Lower leg skin (tissue), 4 donors: ENCODE measurements around the gene DEXI. TPM values are rescaled to one million over a fixed set of nuclear protein-coding genes. Genes with fewer than 3 reads are reported as not detected.

ENCODE experiments used
- DNase-seq, 2 donors: peaks; one replicate each; pipeline ENCODE4 v3.0.0-alpha.2; 2019; ENCODE audit warnings: low spot score in 2 of 2
- H3K4me3 ChIP-seq: fragments of 200-600 bp; sonication (generic); 2 replicates; pipeline ENCODE4 v1.5.1; 2017; ENCODE audit warnings: mild to moderate bottlenecking, low read depth; ENCODE audit not compliant: poor library complexity, severe bottlenecking
- CTCF ChIP-seq, 3 donors: fragments of 450-650 bp; IDR thresholded peaks; one replicate each; pipeline ENCODE4 v1.5.1; 2016; ENCODE audit warnings: antibody characterized with exemption in 3 of 3, mild to moderate bottlenecking in 3 of 3, moderate library complexity in 2 of 3
- POLR2A ChIP-seq, 2 donors: fragments of 450-650 bp; IDR thresholded peaks; one replicate each; pipeline ENCODE4 v1.6.1; 2016 to 2017; ENCODE audit warnings: antibody characterized with exemption in 2 of 2, mild to moderate bottlenecking in 1 of 2, moderate library complexity in 1 of 2
- WGBS, 2 donors: methylation state at CpG; one replicate each; pipeline ENCODE4 v1.1.5; 2018; 5-methylcytosine and 5-hydroxymethylcytosine counted together
- intact Hi-C: fragments of 100-400 bp; cut with DNase I; formaldehyde crosslinking; loops from one replicate; pipeline ENCODE4 v1.15.0; 2023; ENCODE audit warnings: low total_unique reads
- total RNA-seq, 4 donors: library from RNA; depleted of rRNA; stranded (reverse); fragments of >200 nt; gene quantifications; one replicate each; pipeline ENCODE4 v1.1.0, GENCODE V29; 2016

The DEXI gene
- total RNA-seq, 4 donors from 2014 or later, result 38.1 to 63.6 (median 58.9) TPM

DNA sequence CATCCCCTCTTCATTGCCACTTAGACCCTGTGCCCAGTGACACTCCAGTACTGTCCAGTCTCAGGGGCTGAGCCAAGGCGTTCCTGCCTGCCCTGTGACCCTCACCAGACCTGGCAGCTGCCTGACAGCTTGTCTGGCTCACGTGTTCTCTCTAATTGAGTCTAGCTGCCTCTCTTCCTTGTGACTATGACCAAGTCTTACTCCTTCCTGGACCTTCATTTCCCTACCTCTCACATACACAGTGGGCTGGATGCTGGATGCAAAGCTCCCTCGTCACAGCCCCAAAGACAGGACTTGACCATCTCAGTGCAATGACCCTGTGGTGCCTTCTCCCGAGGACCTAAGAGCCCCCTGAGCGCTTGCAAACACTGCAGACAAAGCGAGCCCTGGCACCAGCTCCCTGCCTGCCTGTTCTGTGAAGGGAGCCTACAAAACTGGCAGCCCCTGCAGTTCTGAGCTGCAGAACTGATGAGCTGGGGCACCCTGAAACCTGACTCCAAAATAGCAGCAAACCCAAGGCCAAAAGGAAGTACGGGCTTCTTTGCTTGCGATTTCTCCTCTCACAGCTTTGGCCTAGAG is 1.7 kb downstream of the DEXI start:
- TF ChIP-seq POLR2A (IDR thresholded peaks at IDR 0.05) (no peak), CTCF (IDR thresholded peaks at IDR 0.05) (no peak)
- no peak for DNase-seq
- intact Hi-C loops, result no loop called here
- 14 to 27% methylated on average over 8 of the region's 8 CpGs for WGBS, 2 donors
- peak overlapping the region; percentile 63 for H3K4me3 ChIP-seq

DNA sequence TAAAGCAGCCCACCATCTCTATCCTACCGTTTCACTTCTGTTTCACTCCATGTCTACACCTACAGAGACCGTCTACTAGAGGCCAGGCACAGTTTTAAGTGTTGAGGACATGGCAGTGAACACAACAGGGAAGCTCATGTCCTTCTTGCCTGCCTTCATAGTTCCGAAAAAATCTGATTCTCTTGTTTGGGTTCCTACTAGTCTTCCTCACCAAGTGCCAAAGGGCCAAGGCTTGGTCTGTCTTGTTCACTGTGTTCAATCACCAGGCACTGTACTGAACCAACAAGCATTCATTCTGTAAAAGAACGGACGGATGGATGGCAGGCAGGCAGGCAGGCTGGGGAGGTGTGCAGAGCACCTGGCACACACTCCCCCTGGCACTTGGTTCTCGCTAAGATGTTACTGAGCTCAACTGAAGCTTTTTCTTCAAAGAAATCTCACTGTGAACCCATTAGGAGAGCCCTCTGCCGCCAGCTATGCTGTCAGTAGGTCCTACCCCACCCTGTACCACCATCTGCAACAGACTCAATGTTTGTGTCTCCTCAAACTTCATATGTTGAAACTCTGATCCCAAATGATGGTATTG is 2.5 kb downstream of the DEXI start:
- H3K4me3 ChIP-seq, result no peak overlapping the region
- WGBS, 2 donors, result 74 to 77% methylated on average over 7 of the region's 7 CpGs
- intact Hi-C loops, result no loop called here
- no peak for TF ChIP-seq POLR2A (IDR thresholded peaks at IDR 0.05)
- no peak for TF ChIP-seq CTCF (IDR thresholded peaks at IDR 0.05)
- no peak for DNase-seq

DNA sequence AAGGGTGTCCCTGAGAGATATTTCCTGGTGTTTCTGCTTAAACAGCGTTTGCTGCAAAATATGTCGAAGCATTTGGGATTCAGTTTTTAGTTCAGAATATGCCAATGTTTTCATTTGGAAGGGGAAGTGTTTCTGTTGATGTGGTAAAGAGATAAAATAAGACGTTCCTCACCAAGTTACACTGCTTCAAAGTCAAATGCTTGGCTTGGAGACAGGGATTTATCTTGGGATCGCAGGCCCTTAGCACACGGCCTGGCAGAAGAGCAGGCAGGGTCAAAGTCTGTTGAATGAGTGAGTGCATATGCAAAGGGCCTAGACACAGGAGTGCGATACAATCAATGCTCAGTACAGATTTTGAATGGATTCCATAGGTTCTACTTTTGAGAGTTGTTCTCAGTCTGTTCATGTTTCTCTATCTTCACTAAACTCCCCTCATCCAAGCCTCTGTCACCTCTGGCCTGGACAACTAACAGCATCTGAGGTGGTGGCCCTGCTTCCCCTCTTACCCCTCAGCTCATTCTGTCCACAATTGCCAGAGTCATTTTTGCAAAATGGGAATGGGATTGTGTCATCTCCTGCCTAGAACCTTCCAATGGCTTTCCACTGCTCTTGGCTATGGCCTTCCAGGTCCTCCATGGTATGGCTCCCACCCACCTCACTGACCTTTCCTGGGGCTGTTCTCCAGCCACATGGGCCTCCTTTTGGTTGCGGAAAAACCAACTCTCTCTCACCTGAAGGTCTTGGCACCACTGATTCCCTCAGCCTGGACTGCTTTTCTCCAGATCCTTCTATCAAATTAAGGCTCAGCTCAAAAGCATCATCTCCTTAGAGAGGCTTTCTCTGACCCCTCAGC is 3.2 kb downstream of the DEXI start:
- TF ChIP-seq POLR2A (IDR thresholded peaks at IDR 0.05) (no peak), CTCF (IDR thresholded peaks at IDR 0.05) (no peak)
- DNase-seq, result no peak
- intact Hi-C loops, result no loop called here
- 42 to 49% methylated on average over 7 of the region's 7 CpGs for WGBS, 2 donors
- H3K4me3 ChIP-seq, result no peak overlapping the region

DNA sequence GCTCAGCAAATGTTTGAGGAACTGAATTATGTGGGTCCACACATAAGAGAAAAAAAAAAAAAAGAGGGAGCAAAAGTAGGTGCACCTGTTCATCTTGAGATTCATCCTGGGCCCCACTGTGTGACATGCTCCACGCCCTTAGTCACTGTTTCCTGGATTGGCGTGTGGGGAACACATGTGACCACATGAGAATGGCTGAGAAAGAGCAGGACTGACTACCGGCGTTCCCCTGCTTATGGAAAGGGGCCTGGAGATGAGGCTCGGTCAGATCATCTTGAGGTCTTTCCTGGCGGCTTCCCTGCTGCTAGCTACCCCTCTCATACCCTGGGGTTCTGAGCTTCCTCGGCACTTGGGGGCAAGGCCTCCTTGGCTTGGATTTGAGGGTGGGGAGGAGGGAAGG is 3.9 kb downstream of the DEXI start:
- intact Hi-C loops, result no loop called here
- WGBS, 2 donors, result 24 to 47% methylated on average over 7 of the region's 7 CpGs
- H3K4me3 ChIP-seq, result no peak overlapping the region
- TF ChIP-seq POLR2A (IDR thresholded peaks at IDR 0.05) (no peak), CTCF (IDR thresholded peaks at IDR 0.05) (no peak)
- no peak for DNase-seq

DNA sequence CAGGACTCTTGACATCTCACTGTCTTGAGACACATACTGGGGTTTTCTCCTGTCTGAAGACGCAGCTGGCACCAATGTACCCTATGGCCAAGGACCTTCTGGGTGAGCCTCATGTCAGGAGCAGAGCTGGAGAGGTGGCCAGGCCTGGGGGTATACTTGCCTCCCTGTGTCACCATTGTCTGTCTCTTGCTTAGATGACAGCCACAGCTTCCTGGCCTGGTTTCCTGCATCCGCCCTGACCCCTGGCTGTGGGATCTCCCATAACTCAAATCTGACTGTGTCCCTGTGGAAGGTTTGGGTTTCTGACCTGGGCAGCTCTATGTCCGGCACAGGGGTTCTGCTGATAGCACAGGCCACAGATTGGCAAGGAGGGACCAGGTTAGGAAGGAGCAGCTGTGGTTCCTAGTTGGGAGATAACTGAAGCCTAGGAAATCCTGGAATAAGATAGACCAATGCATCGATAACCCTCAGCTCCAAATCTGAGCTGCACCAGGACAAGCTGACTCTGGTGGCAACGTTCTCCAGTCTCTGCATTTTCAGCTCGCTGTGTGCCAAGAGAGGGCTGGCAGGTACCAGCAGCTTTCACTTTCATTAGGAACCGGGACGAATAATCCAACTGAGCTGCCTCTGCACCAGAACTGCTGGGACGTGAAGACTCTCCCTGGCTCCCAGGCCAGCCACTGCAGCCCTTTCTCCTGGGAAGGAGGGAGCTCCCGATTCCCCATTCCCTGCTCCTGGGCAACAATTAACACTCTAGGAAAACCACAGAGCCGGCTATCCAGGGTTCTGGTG is 5.0 kb downstream of the DEXI start:
- intact Hi-C loops, result no loop called here
- DNase-seq, result no peak
- 20 to 23% methylated on average over 11 of the region's 11 CpGs for WGBS, 2 donors
- TF ChIP-seq POLR2A (IDR thresholded peaks at IDR 0.05), result no peak
- no peak for TF ChIP-seq CTCF (IDR thresholded peaks at IDR 0.05)
- H3K4me3 ChIP-seq, result no peak overlapping the region
